GM19240 (cell line): ENCODE data around the gene RNF220.
"Not testable (repeated sequence)": the region's sequence is repeated elsewhere in the genome, so short reads cannot be mapped to it uniquely, and the experiment has no call there.

ENCODE experiments used
- DNase-seq: peaks from one replicate; pipeline ENCODE4 v3.0.0; 2011; ENCODE audit warnings: low spot score; ENCODE audit not compliant: insufficient read length

Gene RNF220

DNA sequence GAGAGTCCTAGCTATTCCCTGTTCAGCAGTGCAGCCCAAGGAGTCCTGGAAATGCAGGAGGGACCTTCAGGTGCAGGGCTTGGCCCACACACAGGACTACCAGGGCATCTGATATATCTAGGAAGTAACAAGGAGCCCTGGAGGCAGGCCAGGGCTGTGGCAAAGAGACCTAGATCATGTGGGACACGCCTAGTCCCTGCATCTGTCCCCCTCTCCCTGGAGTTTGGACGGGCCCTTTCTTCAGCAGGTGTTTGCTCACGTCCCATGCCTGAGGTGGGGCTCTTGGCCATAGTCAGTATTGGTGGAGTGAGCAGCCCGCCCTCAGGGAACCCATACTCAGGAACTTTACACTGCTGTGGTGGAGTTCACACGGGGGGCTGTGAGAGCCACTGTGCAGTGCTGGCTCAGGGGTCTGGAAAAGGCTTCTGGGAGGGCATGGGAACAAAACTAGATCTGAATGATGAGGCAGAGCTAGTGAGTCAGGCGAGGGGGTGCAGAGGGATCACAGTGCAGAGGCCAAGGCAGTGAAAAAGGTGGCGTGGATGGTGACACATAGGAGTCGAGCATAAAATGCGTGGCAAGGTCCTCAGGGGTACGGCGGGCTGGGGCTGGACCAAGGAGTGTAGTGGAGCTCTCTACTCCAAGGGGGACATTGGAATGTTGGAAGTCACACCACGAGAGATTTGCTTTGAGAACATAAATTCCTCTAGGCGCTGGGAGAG is 243.6 kb downstream of the RNF220 start:
- DNase-seq = no peak

DNA sequence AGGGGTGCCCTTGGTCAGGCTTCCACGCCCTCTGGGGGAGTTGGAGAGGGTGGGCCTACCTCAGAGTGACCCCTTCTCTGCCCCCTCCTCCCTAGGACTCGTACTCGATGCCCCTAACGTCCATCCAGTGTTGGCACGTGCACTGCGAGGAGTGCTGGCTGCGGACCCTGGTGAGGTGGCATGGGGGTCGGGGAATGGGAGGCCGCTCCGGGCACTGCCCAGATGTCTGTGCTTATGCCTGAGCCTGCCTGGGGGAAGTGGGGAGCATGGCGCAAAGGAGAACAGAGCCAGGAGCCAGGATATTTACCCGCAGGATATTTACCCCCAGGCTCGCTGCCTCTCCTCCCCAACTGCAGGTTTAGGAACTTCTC is 244.7 kb downstream of the RNF220 start:
- DNase-seq = no peak

- DNase-seq = no peak
Measured at GRCh38 chr1:44650159-44650831, 245.2 kb downstream of the RNF220 start.

- no peak for DNase-seq
Measured at GRCh38 chr1:44651069-44651468, 246.0 kb downstream of the RNF220 start.

DNA sequence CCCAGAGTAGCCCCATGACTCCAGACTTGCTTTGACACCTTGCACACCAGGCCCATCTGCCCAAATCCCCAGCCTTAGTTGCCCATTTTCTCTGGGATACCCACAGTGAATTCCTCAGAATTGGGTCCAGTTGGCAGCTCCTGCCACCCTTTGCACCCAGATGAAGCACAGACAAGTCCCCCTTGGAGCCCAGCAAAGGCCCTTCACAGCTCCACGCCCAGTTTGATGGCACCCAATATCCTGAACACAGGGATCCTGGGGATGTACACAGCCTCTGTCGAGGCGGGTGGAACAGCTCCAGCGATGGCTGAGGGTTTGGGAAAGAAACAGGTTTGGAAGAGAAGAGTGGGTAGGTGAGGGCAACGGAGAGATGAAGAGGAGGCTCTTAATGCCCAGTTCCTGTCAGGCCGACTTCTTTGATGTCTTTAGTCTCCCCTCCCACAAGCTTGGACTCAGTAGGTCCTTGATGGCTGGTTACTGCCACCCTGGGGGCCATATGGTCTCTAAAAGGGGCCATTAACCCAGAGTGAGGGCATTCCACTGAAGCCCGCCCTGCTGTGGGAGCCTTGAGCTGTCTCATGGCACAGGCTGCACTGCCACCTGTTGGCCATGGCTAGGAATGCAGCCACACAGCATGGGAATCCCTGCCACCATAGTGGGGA is 247.5 kb downstream of the RNF220 start:
- DNase-seq = peak; percentile 89

DNA sequence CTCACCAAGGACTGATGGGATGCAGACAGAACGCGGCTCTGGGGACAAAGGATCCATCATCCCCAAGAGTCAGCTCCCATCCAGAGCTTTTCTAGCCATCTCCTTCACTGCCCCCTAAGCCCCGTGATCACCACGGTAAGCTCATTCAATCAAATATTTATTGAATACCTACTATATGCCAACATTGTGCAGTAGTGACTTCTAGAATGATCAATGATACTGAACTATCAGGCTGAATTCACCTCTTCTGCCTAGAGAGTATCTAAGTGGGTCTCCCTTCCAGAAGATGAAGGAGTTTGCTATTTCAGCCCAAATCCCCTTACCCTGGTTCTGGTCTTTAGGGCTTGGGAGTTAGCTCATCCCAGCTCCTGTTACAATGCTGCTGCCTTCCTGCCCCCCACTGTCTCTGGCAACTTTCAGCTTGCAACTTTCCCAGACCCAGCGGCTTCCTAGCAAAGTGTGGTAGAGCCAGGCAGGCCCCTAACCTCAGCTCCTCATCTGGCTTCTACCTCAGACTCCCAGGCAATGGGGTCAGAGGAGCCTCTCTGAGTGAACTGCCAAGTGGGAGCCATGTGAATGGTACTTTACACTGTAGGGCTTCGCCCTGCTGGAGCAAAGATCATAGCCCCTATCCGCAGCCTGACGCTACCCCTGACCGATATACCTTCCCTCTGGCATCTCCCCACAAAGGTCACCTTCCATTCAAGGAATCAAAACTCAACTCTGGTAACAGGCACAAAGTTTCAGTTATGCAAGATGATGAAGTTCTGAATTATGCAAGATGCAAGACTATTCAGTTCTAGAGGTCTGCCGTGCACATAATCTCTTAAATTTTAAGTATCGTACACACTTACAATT is 248.3 kb downstream of the RNF220 start:
- no peak for DNase-seq

DNA sequence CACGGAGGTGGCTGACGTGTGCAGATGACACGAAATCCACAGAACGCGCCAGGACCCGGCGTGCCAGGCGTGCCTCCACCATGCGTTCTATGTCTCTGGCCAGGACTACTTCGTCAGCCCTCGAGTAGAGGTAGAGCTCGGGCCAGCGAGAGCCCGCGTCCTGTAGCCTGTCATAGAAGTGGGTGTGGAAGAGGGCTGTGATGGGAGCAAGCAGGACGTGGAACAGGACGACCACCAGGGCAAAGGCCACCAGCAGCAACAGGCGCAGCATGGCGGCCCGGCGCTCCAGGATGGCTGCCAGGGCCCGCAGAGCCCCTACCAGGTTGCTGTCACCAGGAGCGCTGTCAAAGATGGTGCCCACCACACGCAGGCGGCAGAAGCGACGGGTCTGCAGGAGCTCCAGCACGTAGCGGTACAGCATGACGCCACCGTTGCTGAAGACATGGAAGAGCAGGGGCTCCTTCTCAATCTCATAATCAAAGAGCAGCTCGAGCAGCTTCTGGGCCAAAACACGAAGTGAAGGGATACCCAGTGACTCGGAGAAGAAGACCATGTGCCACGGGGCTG is 249.6 kb downstream of the RNF220 start:
- DNase-seq = no peak

DNA sequence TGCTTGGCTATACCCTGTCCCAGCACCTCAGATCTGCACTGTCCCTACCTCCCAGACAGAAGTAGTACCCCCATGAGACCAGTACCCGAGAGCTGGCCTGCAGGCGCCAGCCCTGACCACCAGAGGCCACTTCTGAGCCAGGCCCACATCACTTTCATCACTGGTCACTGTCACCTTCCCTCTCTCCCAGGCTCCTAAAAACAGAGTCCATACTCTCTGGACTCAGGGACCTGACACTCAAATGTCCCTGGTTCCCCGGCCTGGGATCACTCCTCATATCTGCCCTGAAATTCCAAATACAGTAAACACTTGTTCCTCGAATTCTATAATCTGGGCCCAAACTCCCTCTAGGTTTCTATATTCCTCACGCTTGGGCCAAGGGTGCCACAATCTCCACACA is 250.6 kb downstream of the RNF220 start:
- no peak for DNase-seq

DNA sequence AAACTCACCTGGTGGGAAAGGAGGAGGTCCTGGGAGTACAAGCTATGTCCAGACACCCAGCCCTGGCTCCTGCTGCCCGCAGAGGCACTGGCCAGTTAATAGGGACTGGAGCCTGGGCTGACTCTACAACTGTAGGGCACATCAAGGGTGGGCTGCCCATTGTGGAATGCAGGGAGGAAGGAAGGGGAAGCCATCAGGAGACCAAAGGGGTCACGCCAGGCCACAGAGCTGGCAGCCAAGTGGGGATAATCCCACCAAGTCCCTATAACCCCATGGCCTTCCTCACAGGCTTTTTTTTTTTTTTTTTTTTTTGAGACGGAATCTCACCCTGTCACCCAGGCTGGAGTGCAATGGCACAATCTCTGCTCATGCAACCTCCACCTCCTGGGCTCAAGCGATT is 254.5 kb downstream of the RNF220 start:
- no peak for DNase-seq

GRCh38 chr1:44660176-44660575 is 255.1 kb downstream of the RNF220 start:
- DNase-seq = no peak

- DNase-seq = no peak
Measured at GRCh38 chr1:44661781-44662682, 257.0 kb downstream of the RNF220 start.

DNA sequence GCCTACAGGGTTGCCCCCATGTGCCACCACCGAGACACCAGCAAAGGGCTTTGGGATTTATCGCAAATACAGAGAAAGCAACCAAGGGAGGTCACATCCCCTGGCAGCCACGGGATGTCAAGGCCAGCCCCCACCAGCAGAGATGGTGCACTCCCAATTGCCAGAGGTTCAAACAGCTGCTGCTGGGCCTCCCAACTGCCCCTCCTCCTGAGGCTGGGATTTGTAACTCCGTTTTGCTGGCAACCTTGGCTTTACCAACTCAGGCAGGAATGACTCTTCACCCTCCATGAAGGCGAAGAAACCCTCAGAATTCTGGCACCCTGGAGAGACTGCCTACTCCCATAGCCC is 257.6 kb downstream of the RNF220 start:
- DNase-seq = no peak

- DNase-seq = no peak
Measured at GRCh38 chr1:44663417-44663816, 258.4 kb downstream of the RNF220 start.

GRCh38 chr1:44664730-44665370 is 259.8 kb downstream of the RNF220 start:
- DNase-seq = no peak

GRCh38 chr1:44666719-44667118 is 261.7 kb downstream of the RNF220 start:
- DNase-seq = not testable (repeated sequence)

DNA sequence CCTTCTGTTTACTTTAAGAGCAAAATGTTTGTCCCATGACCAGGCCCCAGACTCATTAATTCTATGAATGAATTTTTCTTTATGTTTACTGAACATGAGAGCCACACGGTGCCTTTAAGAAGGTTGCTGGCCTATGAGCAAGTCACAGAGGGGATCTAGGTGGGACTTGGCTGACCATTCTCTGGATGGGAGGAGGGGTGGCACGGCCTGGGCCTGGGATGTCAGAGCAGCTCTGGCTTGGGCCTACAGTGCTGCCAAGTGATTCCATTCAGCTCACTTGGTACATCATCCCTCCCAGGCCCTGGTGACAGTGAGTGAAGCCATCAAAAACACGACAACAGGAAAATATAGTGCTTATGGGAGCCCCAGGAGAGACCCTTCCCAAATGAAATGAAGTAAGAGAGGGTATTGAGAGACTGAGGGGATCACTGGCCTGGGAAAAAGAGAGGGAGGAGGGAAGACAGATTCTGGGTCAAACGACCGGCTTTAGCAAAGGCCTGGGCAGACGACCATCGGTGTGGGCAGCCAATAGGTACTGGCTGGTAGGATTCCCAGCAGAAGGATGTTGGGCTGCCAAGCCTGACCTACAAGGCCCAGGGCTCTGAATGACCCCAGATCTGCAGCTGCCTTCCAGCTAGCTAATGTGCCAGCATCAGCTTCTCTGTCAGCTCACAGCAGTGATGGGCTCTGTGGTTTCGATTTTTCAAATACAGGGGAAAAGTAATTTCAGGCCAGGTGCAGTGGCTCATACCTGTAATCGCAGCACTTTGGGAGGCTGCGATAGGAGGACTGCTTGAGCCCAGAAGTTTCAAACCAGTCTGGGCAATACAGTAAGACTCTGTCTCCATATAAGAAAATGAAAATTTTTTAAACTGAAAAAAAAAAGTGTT is 265.9 kb downstream of the RNF220 start:
- no peak for DNase-seq

GRCh38 chr1:44672254-44672955 is 267.4 kb downstream of the RNF220 start:
- no peak for DNase-seq

- no peak for DNase-seq
Measured at GRCh38 chr1:44672961-44673674, 268.1 kb downstream of the RNF220 start.
